ENCODE results near the gene CCNQ. TPM values are rescaled to one million over a fixed set of nuclear protein-coding genes. Genes with fewer than 3 reads are reported as not detected.

The CCNQ gene
- polyA plus RNA-seq, 1 of the 3 experiments (the other 2 are of a cell fraction) = 45.3 TPM

- TF ChIP-seq YY1 (IDR thresholded peaks at IDR 0.05; ENCODE audit: low read depth) (no peak), MEF2A (IDR thresholded peaks at IDR 0.05; ENCODE audit: borderline replicate concordance, low read depth) (no peak), USF1 (IDR thresholded peaks at IDR 0.05; ENCODE audit: borderline replicate concordance, low read depth) (no peak), PBX3 (IDR thresholded peaks at IDR 0.05) (no peak), SMC3 (IDR thresholded peaks at IDR 0.05; ENCODE audit: low read depth, low read length) (no peak), EZH2phosphoT487 (IDR thresholded peaks at IDR 0.05; ENCODE audit: borderline replicate concordance, low read depth) (no peak), FOSL2 (IDR thresholded peaks at IDR 0.05; ENCODE audit: borderline replicate concordance, low read depth) (no peak), CTCF (IDR thresholded peaks at IDR 0.05) (no peak), GABPA (IDR thresholded peaks at IDR 0.05; ENCODE audit: low read depth) (no peak), EP300 (IDR thresholded peaks at IDR 0.05; ENCODE audit: borderline replicate concordance in 1 of 2, low read depth in 1 of 2, low read length in 1 of 2) (peak in 1 of 2 experiments; percentile 84; a peak in 2 of 4 replicates), REST (IDR thresholded peaks at IDR 0.05; ENCODE audit: low read depth, low read length) (no peak), ELF1 (IDR thresholded peaks at IDR 0.05) (no peak), ZBTB33 (IDR thresholded peaks at IDR 0.05; ENCODE audit: borderline replicate concordance, low read depth) (no peak)
Observed at GRCh38 chrX:153538424-153538823, 60.5 kb downstream of the CCNQ start (continued).

Other genes with a start within 250 kb of the CCNQ start
- not detected in 2 replicates for gene PNMA6E, start 197.8 kb downstream of the CCNQ start, polyA plus RNA-seq (2012; rRNA removed)
- gene ZFP92, start 187.7 kb downstream of the CCNQ start, polyA plus RNA-seq (2012; rRNA removed) = 0.28 TPM in 2 replicates
- 0.76 and 0.78 TPM in 2 replicates for gene TREX2, start 153.1 kb downstream of the CCNQ start, polyA plus RNA-seq (2012; rRNA removed)
- 27.1 and 39.7 TPM in 2 replicates for gene HAUS7, start 128.6 kb downstream of the CCNQ start, polyA plus RNA-seq (2012; rRNA removed)
- 15.2 and 28.9 TPM in 2 replicates for gene BGN, start 104.2 kb downstream of the CCNQ start, polyA plus RNA-seq (2012; rRNA removed)
- 0.16 and 0.18 TPM in 2 replicates for gene ATP2B3, start 81.5 kb downstream of the CCNQ start, polyA plus RNA-seq (2012; rRNA removed)
- gene DUSP9, start 48.1 kb upstream of the CCNQ start, polyA plus RNA-seq (2012; rRNA removed) = 0.05 and 0.08 TPM in 2 replicates
- gene PNCK, start 74.7 kb upstream of the CCNQ start, polyA plus RNA-seq (2012; rRNA removed) = 1.2 and 2.5 TPM in 2 replicates
- 22.3 and 30.8 TPM in 2 replicates for gene SLC6A8, start 88.8 kb upstream of the CCNQ start, polyA plus RNA-seq (2012; rRNA removed)
- gene BCAP31, start 125.2 kb upstream of the CCNQ start, polyA plus RNA-seq (2012; rRNA removed) = 173 and 220 TPM in 2 replicates
- 7.2 and 7.9 TPM in 2 replicates for gene ABCD1, start 125.7 kb upstream of the CCNQ start, polyA plus RNA-seq (2012; rRNA removed)
- 13.8 and 15.5 TPM in 2 replicates for gene PLXNB3, start 165.1 kb upstream of the CCNQ start, polyA plus RNA-seq (2012; rRNA removed)
- 0.50 and 0.74 TPM in 2 replicates for gene SRPK3, start 181.9 kb upstream of the CCNQ start, polyA plus RNA-seq (2012; rRNA removed)
- 78.0 and 107 TPM in 2 replicates for gene IDH3G, start 195.2 kb upstream of the CCNQ start, polyA plus RNA-seq (2012; rRNA removed)
- 326 and 367 TPM in 2 replicates for gene SSR4, start 195.5 kb upstream of the CCNQ start, polyA plus RNA-seq (2012; rRNA removed)
- 1.9 and 2.4 TPM in 2 replicates for gene PDZD4, start 231.4 kb upstream of the CCNQ start, polyA plus RNA-seq (2012; rRNA removed)